HL-60/S4 treated with phorbol 12-myristate 13-acetate at 8.2 ng/mL for 4 days and 3 days (cell line): Measurements from ENCODE around the gene MEGF11.

Experiments used
- in situ Hi-C: fragments of 300-500 bp; cut with MboI; formaldehyde crosslinking; loops from 2 replicates; pipeline ENCODE4 v1.15.0; 2022; ENCODE audit warnings: low sequenced_read_pairs

Gene MEGF11

DNA sequence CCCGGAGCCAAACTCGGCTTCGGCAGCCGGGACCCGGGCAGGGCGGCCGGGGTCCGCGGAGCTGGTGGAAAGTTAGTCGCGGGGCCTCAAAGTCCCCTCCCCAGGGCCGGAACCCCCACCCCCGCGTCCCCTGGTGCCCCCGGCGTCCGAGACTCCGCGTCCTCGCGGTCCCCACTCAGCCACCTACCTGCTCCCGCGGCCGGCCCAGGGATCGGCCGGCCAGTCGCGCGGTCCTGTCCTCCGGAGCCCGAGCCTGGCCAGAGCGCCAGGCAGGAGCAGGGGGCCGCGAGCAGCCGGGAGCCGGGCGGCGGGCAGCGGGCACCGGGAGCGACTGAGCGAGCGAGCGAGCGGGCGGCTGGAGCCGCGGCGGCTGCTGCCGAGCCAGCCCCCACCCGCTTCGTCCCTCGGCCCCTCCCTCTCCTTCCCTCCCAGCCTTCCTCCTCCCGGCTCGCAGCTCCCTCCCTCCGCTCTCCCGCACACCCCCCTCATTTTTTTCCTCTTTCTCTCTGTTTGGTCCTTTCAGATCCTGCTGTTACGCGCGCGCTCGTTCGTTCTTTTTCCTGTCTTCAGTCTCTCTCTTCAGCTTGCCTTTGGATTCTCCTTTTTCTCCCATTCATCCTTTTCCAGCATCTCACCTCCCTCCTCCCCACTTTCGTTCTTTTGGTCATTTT is at the start of gene MEGF11:
TSS of gene MEGF11 (minus strand) at position 333 of the 671 bp plus-strand sequence. CDS start 125,347 bp downstream, outside the sequence.
- in situ Hi-C loops = no loop called here

DNA sequence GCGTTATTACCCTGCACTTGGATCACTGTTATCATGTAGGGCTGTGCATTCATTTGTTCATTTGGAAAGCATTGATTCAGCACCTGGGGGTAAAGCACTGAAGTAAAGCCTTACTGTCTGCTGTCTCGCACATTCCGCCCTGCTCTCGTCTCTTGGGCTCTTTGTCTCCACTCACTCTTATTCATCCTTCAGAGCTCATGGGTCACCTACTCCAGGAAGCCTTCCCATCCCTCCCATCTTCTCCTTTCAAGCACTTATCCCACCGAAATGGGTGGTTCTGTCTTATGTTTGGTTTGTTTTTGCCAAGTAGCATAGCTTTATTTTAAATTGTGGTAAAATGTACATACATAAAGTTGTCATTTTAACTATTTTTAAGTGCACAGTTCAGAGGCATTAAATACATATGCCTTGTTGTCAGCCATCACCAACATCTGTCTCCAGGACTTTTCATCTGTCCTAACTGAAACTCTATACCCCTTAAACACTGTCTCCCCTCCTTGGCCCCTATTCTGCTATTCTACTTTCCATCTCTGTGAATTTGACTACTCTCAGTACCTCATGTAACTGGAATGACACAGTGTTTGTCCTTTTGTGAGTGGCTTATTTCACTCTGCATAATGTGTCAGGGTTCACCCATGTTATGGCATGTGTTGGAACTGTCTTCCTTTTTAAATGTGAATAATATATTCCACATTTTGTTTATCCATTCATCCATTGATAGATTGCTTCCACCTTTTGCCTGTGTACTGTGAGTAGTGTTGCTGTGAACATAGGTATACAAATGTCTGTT is 49.1 kb upstream of the MEGF11 start:
- in situ Hi-C loops = no loop called here

DNA sequence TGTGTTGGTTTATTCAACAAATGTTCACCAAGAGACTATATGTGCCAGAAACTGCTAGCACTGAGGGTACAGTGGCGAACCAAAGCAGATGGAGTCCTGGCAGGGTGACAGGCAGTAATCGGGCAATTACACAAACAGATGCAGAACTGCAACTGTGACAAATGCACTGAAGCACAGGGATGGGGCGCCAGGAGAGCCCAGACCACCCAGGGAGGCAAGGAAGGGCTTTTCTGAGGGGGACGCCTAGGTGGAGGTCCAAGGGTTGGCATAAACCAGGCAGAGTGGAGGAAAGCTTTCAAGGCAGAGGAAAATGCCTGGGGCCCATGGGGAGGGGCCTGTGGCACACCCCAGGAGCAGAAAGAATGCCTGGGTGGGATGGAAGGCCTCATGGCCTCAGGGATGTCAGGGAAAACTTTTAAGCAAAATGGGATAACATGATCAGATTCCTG is 45.3 kb upstream of the MEGF11 start:
- in situ Hi-C loops = no loop called here

DNA sequence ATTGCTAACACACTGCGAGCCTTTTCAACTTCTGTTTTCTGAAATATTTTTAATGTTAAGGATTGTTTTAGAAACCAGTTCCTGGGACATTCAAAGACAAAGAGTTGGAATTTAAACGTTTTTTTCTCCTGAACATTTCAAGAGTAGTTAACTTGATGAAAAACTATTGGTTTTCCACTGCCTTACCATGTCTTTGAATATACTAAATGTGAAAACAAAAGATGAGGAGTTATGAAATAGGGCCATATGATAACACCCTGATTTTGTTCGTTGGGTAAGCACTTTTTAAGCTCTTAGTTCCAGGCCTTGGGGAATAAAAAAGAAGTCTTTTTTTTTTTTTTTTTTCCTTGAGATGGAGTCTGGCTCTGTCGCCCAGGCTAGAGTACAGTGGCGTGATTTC is 42.6 kb upstream of the MEGF11 start:
- in situ Hi-C loops = no loop called here

DNA sequence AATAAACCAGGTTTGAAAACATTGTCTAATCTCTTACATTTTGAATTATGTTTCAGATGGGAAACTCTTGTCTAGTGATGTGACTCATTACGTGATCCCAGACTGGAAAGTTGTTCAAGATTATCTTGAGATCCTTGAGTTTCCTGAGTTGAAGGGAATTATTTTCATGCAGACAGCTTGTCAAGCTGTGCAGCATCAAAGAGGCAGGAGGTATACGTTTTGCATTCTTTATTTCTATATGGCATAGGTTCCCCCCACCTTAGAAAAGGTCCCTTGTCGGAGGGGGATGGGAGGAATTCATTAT is 41.3 kb upstream of the MEGF11 start:
- in situ Hi-C loops = no loop called here

DNA sequence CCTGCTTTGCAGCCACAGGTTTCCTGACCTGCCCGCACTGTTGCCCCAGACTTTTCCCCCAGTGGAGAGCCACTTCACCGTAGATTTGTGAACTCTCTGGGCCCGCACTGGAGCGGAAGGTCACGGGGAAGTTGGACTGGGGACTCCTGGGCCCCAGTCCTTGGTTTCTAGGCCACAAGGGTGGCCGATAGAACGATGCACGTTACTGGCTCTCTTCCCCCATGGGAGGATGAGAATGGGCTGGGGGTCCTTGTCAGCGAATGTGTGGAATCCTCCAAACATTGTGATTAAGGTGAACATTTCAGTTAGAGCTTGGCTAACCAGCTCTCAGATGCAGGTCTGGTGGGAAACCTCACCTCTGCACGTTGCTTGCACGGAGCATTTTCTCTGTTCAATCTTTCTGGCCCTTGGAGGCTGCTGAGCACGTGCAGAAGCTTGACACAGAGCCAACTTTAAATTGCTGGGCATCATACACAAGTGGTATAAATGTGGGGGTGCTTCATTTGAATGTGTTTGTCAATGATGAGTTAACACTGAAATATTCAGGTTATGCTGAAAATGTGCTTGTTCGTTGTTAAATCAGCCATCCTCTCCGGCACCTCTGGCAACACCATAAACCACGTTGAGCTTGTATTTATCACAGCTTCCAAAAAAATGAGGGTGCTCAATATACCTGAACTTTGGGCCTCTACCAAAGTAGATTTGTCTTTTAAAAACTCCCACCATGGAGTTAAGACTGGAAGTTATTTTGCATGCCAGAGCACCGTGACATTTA is 40.8 kb upstream of the MEGF11 start:
- in situ Hi-C loops = no loop called here

DNA sequence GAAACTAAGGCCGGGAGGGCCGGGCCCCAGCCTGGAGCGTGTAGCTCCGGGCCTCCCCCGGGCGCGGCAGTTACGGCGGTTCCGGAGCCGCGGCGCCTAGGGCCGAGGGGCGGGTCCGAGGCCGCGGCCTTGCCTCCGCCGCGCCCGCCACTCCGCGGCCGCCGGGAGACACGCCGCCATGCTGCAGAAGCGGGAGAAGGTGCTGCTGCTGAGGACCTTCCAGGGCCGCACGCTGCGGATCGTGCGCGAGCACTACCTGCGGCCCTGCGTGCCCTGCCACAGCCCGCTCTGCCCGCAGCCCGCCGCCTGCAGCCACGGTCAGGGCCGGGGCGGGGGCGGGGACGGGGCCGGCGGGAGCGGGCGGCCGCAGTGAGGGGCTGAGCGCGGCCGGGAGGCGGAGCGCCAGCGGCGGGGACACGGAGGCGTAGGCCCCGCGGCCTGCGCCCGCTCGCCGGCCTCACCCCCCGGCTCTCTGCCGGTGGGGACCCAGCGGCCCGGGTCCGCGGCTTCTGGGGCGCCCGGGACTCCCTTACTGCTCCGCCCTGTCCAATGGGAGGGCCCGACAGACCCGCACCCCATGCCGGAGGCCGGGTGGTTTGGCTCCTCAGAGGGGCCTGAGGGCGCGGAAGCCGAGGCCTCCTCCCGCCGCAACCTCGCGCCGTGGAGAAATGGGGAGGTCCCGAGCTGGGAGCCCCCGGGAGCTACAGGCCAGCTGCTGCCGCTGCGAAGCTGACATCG is 40.0 kb upstream of the MEGF11 start, which contains the start of gene DIS3L:
TSS of gene DIS3L (plus strand) at position 150 of the 738 bp plus-strand sequence. CDS start at position 179, 29 bp downstream.
- in situ Hi-C loops = no loop called here

DNA sequence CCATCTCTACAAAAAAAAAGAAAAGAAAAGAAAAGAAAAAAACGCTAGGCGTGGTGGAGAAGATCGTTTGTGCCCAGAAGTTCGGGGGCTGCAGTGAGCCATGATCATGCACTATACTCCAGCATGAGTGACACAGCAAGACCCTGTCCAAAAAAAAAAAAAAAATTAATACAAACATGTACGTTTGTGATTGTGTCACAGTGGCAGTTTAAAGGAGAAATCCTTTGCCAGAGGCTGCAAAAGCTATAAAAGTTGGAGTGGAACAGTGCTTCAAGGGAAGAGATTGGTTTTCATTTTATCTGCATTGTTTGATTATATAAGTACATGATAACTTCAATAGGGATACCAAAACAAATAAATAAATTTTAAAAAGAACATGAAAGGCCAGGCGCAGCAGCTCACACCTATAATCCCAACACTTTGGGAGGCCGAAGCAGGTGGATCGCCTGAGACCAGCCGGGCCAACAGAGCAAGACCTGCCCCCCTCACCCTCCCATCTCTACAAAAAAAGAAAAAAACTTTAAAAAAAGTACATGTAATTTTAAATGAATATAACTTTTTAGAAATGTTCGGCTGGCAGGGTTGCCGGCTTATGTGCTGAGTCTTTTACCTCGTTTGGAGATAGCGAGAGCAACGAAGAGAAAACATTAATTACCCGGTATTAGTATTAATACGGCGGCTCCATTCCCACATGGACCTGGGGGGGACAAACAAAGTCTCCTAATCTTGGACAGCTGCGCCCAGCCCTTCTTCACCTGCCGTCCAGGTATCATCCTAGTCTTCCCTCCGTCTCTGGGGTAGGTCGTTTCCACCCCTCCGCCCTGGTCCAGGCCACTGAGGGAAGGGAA is 39.2 kb upstream of the MEGF11 start:
- in situ Hi-C loops = no loop called here

DNA sequence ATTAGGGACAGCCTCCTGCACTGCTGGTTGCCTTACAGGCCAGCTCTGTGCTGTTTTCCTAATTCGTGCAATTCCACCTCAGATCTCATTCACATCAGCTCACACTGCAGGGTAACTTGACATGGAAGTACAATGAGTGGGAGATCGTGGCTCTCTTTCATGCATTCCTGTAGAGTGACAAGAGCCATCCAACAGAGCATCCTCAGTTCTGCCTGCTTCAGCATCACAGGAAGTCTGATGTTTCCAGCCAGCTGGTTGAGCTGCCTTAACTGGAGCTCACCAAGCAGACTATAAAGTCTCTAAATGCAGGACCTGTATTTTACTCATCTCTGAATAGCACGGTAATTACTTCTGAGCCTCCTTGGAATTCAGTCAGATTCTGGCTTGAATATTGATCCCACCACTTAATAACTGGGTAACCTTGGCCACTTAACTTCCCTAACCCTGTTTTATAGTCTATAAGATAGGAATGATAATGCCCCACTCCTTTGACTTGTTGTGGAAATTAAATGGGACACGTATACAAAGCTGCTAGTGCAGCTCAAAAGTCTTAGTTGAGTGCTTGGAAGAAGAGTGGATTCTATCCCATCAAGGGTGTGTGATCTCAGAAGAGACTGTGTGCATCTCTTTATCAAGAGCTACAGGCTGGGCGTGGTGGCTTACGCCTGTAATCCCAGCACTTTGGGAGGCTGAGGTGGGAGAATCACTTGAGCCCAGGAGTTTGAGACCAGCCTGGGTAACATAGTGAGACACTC is 38.4 kb upstream of the MEGF11 start:
- in situ Hi-C loops = no loop called here

DNA sequence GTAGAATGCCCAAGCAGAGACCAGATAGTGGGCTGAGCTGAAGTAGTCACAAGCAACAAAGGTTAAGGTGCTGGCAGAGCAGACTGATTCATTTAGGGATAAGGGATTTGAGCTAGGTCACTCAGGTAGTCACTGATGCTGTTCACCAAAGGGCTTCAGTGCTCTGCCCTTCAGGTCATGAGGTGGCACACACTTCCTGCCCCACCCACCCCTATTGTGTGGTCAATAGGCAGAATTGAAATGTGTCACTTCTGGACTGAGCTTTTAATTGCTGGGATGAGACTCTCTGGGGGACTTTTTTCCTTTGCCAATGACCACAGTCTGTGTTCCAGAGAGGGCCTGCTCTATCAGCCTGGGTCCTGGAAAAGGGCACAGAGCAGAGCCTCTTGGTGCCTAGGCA is 37.0 kb upstream of the MEGF11 start:
- in situ Hi-C loops = no loop called here

DNA sequence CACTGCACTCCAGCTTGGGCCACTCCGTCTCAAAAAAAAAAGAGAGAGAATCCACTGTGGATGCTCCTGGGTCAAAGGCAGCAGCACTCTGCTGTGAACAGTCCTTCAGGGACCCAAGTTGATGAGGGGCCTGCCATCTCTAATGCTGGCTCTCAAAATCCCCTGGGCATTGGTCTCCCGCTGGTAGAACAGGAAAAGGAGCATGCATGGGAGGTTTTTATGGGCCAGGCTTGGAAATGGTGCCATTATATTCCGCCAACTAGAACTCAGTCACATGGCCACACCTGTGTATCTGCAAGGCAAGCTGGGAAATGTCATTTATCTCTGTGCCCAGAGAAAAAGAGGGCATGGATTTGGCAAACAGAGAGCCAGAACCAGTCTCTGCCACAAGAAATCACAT is 36.5 kb upstream of the MEGF11 start:
- in situ Hi-C loops = no loop called here

DNA sequence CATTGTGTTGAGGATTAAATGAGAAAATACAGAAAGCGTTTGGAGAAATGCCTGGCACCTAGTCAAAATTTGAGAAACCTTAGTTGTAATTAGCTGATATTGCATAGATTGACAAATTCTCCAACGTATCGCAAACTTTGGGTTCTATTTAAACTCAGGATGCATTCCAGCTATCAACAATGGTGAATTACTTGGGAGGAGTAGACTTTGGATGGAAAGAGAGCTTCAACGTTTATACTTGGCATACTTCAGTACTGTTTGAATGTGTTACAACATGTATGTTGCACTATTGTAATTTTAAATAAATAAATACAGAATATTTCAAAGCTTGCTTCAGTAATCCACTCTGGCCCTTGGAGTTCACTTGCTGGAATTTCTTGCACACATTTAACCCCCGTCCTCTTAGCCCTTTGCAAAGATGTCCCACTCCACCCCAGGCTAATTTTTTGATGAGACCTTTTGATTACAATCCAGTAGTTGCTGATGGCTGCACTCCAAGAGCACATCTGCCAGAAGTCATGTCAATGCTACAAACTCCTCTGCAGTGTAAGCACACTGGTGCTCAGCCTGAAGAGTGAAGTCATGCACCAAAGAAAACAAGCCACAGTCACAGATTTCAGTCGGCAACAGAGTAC is 35.1 kb upstream of the MEGF11 start:
- in situ Hi-C loops = no loop called here

DNA sequence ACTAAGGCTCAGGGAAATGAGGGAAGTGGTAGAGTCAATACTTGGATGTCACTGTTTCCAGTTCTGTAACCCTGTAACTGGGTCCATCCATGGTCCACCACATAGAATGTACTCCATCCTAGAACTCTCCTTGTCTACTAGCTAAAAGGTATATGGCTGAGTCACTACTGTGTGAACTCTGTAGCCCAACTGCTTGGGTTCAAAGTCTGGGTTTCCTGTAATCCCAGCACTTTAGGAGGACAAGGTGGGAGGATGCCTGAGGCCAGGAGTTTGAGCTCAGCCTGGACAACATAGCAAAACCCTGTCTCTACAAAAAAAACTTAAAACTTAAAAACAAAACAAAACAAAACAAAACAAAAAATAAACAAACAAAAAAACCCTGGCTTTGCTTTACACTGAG is 34.5 kb upstream of the MEGF11 start:
- in situ Hi-C loops = no loop called here

DNA sequence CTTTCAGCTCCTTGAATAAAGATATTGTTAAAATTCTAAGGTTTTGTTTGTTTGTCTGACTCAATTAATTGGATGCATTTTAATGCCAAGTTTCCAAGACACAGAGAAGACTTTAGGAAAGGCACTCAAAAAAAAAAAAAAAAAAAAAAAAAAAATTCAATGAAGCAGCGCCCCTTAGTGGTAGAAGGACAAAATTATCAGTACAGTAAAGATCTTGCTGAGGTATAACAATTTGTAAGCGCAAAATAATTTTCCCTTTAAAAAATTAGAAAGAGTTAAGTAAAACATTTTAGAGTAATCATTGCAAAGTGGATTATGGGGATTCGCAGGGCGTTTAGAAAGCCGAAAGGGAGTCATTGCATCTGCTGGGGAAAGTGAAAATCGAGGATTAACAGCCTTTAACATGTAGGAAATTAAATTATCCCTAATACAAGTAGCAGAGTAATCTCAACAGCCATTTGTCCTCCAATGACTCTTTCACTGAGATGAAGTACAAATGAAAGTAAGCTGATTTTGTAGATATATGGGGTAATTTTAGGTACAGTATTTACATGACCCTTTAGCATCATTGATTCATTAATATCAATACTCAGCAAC is 34.0 kb upstream of the MEGF11 start:
- in situ Hi-C loops = no loop called here

DNA sequence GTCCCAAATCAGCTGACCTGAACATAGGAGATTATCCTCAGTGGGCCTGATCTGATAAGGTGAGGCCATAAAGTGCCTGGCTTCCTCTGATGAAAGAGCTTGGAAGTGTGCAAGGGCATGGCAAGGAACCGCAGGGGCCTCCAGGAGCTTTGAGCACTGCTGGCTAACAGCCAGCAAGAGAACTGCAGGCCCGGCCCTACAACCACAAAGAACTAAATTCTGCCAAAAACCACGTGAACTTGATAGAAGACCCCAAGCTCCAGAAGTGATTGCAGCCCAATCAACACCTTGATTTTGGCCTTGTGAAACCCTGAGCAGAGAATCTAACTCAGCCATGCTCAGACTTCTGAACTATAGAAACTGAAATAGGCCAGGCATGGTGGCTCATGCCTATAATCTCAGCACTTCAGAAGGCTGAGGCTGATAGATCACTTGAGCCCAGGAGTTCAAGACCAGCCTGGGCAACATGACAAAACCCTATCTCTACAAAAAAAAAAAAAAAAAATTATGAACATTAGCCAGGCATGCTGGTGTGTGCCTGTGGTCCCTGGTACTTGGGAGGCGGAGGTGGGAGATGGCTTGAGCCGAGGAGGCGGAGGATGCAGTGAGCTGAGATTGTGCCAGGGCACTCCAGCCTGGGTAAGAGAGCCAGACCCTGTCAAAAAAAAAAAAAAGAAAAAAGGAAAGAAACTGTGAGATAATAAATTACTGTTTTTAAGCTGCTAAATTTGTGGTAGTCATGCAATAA is 32.2 kb upstream of the MEGF11 start:
- in situ Hi-C loops = no loop called here

DNA sequence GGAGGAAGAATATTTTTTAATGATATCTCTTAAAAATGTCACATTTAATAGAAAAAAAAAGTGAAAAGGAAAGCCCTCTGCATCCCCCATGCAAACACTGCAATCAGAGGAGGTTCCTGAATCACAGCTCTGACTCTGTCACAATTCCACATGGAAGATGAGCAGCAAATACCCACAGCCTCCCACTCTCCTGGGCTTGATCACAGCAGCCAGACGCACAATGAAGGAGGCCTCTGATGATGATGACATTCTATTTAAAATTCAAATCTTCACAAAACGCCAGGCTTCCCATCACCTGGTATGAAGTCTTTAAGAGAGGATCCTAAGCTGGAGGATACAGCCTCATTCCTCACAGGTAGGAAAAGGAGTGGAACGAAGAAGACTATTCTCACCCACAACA is 30.7 kb upstream of the MEGF11 start:
- in situ Hi-C loops = no loop called here

DNA sequence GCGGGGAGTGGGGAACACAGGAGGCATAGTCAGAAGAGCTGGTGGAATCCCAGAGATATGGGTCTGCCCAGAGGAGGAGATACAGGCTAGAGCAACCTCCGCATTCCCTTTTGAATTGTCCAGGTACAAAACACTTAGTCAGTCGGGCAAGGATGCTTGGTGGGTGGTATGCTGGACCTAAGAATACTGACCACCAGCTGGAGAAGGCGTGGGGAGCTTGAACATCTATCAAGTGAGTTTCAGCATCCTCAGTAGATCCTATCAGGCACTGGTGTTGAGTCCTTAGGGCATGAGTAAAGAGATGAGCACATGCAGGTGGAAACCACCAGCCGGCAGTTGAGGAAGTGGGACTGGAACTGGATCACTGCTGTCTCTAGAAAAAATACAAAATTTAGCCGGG is 25.1 kb upstream of the MEGF11 start:
- in situ Hi-C loops = no loop called here

DNA sequence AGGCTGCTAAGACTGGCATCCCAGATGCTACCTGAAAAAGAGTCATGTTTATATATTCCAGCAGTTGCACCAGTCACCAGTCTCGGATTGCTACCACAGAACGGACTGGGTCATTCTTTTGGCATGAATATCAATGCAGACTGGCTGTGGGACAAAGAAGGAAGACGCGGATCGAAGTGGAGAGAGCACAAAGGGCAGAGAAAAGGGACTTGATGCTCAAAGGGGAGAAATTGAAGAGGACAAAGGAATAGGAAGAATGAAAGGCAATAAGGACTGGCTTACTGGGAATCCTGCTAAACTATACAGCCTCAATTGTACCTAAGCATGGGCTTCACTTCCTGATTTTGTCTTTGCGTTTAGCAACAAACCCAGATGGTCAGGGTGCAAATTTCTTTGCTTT is 24.5 kb upstream of the MEGF11 start:
- in situ Hi-C loops = no loop called here
